ENCODE measurements around the gene LPIN3. TPM values are rescaled to one million over a fixed set of nuclear protein-coding genes. Genes with fewer than 3 reads are reported as not detected.

Gene LPIN3
- total RNA-seq, 1 donor from 2014 or later: 1.6 TPM

DNA sequence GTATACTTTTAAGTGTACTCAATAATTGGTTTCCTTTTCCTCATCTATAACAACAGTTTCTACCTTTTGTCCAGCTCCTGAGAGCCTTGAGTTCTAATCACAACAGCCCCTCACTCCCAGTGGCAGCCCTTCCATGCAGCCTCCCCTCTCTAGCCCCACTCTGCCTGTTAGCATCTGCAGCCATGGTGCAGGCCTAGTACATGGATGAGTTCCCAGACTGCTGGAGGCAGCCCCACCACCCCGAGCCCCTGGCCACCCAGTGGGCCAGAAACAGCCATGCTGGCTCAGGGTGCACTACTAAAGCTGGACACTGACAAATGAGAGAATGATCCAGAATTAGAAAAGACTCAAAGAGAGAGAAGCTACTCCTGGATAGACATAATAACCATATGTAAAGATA lies 9.7 kb upstream of the LPIN3 start:
- H3K9me3 Mint-ChIP-seq: no peaks in the 10 kb centered on the region
- H3K27me3 Mint-ChIP-seq (ENCODE audit: low read depth): peaks cover 3% of the 10 kb centered on the region

GRCh38 chr20:41331731-41332130 lies 8.9 kb upstream of the LPIN3 start:
- Mint-ChIP-seq H3K9me3 (no peaks in the 10 kb centered on the region), H3K36me3 (ENCODE audit: low read depth) (no peaks in the 10 kb centered on the region), H3K4me3 (ENCODE audit: low read depth) (no peak overlapping the region), H3K27me3 (ENCODE audit: low read depth) (peaks cover 3% of the 10 kb centered on the region), H3K4me1 (ENCODE audit: low read depth) (peaks cover 12% of the 10 kb centered on the region), H3K27ac (no peak overlapping the region)
- DNase-seq (ENCODE audit: low spot score): no peak
- intact Hi-C loops (cut with micrococcal nuclease): no loop called here

More for the DNA sequence above, 9.7 kb upstream of the LPIN3 start:
- intact Hi-C loops (cut with micrococcal nuclease): no loop called here
- no peaks in the 10 kb centered on the region for H3K36me3 Mint-ChIP-seq (ENCODE audit: low read depth)
- H3K4me3 Mint-ChIP-seq (ENCODE audit: low read depth): no peak overlapping the region
- DNase-seq (ENCODE audit: low spot score): no peak
- no peak overlapping the region for H3K27ac Mint-ChIP-seq
- H3K4me1 Mint-ChIP-seq (ENCODE audit: low read depth): peaks cover 12% of the 10 kb centered on the region

DNA sequence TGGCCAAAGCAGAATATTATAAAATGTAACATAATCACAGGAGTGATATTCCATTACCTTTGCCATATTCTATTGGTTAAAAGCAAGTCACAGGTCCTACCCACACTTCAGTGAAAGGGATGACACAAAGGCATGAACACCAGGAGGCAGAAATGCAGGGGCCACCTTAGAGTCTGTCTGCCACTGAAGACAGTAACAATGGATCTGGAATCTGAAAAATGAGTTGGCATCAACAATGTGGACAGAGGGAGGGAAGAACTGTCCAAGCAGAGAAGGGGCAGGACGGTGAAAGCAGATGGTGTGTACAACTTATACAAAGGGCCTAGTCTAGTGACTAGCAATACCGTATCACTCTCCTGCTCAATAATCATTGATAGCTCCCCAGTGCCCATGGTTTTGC lies 6.6 kb upstream of the LPIN3 start:
- no peaks in the 10 kb centered on the region for H3K9me3 Mint-ChIP-seq
- intact Hi-C loops (cut with micrococcal nuclease): no loop called here
- H3K4me3 Mint-ChIP-seq (ENCODE audit: low read depth): no peak overlapping the region
- DNase-seq (ENCODE audit: low spot score): no peak
- no peaks in the 10 kb centered on the region for H3K36me3 Mint-ChIP-seq (ENCODE audit: low read depth)
- H3K27ac Mint-ChIP-seq: no peak overlapping the region
- H3K27me3 Mint-ChIP-seq (ENCODE audit: low read depth): peaks cover 7% of the 10 kb centered on the region
- peaks cover 11% of the 10 kb centered on the region for H3K4me1 Mint-ChIP-seq (ENCODE audit: low read depth)

- no peak for DNase-seq (ENCODE audit: low spot score)
- intact Hi-C loops (cut with micrococcal nuclease): no loop called here
- Mint-ChIP-seq H3K27me3 (ENCODE audit: low read depth) (peaks cover 11% of the 10 kb centered on the region), H3K36me3 (ENCODE audit: low read depth) (no peaks in the 10 kb centered on the region), H3K27ac (no peak overlapping the region), H3K4me3 (ENCODE audit: low read depth) (no peak overlapping the region), H3K4me1 (ENCODE audit: low read depth) (peaks cover 8% of the 10 kb centered on the region), H3K9me3 (no peaks in the 10 kb centered on the region)
These were observed 5.9 kb upstream of the LPIN3 start for GRCh38 chr20:41334443-41335421.

- Mint-ChIP-seq H3K27ac (no peak overlapping the region), H3K4me3 (ENCODE audit: low read depth) (no peak overlapping the region)
- intact Hi-C loops (cut with micrococcal nuclease): no loop called here
These were observed 5.0 kb upstream of the LPIN3 start for GRCh38 chr20:41335591-41335990.

GRCh38 chr20:41336711-41337492 lies 3.7 kb upstream of the LPIN3 start:
- Mint-ChIP-seq H3K36me3 (ENCODE audit: low read depth) (no peaks in the 10 kb centered on the region), H3K4me3 (ENCODE audit: low read depth) (no peak overlapping the region), H3K4me1 (ENCODE audit: low read depth) (peaks cover 10% of the 10 kb centered on the region), H3K27me3 (ENCODE audit: low read depth) (peaks cover 11% of the 10 kb centered on the region), H3K9me3 (no peaks in the 10 kb centered on the region), H3K27ac (no peak overlapping the region)
- intact Hi-C loops (cut with micrococcal nuclease): no loop called here
- DNase-seq (ENCODE audit: low spot score): no peak

More at GRCh38 chr20:41335591-41335990, 5.0 kb upstream of the LPIN3 start:
- no peaks in the 10 kb centered on the region for H3K36me3 Mint-ChIP-seq (ENCODE audit: low read depth)
- peaks cover 11% of the 10 kb centered on the region for H3K27me3 Mint-ChIP-seq (ENCODE audit: low read depth)
- H3K4me1 Mint-ChIP-seq (ENCODE audit: low read depth): peaks cover 10% of the 10 kb centered on the region
- no peaks in the 10 kb centered on the region for H3K9me3 Mint-ChIP-seq
- no peak for DNase-seq (ENCODE audit: low spot score)

DNA sequence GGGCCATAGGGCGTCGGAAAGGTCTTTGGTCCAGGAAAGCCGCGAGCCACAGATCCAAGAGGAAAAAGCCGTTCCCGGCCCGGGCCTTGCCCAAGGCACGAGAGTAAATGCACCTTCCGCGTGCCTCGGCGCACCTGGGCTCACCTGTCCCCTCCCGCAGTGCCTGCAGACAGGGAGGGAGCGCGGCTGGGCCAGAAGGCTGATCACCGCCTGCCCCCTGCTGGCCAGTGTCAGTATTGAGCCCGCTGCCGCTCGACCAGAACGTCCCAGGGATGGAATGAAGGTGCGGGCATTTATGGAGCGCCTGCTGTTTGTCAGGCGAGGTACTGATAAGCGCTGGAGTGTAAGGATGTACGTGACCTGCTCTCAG lies 679 bp upstream of the LPIN3 start:
- no peaks in the 10 kb centered on the region for H3K9me3 Mint-ChIP-seq
- peaks cover 10% of the 10 kb centered on the region for H3K4me1 Mint-ChIP-seq (ENCODE audit: low read depth)
- H3K4me3 Mint-ChIP-seq (ENCODE audit: low read depth): peak overlapping the region; percentile 77
- intact Hi-C loops (cut with micrococcal nuclease): loop anchor here (1.0 to 2.0 kb wide), 4 partner anchors 108 to 372 kb away; no protein-coding TSS in a partner anchor
- no peaks in the 10 kb centered on the region for H3K36me3 Mint-ChIP-seq (ENCODE audit: low read depth)
- peak; percentile 77 for DNase-seq (ENCODE audit: low spot score)
- H3K27me3 Mint-ChIP-seq (ENCODE audit: low read depth): peaks cover 8% of the 10 kb centered on the region
- no peak overlapping the region for H3K27ac Mint-ChIP-seq

- peaks cover 10% of the 10 kb centered on the region for H3K4me1 Mint-ChIP-seq (ENCODE audit: low read depth)
- no peaks in the 10 kb centered on the region for H3K36me3 Mint-ChIP-seq (ENCODE audit: low read depth)
- H3K9me3 Mint-ChIP-seq: no peaks in the 10 kb centered on the region
- DNase-seq (ENCODE audit: low spot score): no peak
- H3K27ac Mint-ChIP-seq: no peak overlapping the region
- intact Hi-C loops (cut with micrococcal nuclease): no loop called here
- no peak overlapping the region for H3K4me3 Mint-ChIP-seq (ENCODE audit: low read depth)
- peaks cover 8% of the 10 kb centered on the region for H3K27me3 Mint-ChIP-seq (ENCODE audit: low read depth)
These were observed 2.1 kb downstream of the LPIN3 start for GRCh38 chr20:41342474-41343464.

DNA sequence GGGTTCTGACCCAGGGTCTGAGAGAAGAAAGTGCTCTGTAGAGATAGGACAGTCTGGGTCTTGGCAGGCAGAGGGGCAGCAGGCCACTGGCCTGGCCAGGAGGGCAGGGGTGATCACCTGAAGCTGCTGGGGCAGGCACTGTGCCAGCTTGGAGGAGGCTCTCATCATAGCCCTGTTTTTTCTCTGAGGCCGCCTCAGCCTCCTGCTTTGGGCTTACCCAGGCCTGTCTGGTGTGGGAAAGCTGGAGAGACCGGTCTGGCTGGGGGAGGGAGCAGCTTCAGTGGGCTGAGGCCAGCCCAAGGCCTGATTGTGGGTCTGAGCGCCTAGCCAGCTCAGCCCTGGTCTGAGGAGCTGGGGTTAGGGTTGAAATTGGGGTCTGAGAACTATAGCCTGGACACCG lies 3.9 kb downstream of the LPIN3 start:
- Mint-ChIP-seq H3K4me3 (ENCODE audit: low read depth) (no peak overlapping the region), H3K4me1 (ENCODE audit: low read depth) (peaks cover 9% of the 10 kb centered on the region), H3K27me3 (ENCODE audit: low read depth) (peaks cover 3% of the 10 kb centered on the region), H3K9me3 (no peaks in the 10 kb centered on the region), H3K27ac (no peak overlapping the region), H3K36me3 (ENCODE audit: low read depth) (no peaks in the 10 kb centered on the region)
- DNase-seq (ENCODE audit: low spot score): no peak
- intact Hi-C loops (cut with micrococcal nuclease): no loop called here

DNA sequence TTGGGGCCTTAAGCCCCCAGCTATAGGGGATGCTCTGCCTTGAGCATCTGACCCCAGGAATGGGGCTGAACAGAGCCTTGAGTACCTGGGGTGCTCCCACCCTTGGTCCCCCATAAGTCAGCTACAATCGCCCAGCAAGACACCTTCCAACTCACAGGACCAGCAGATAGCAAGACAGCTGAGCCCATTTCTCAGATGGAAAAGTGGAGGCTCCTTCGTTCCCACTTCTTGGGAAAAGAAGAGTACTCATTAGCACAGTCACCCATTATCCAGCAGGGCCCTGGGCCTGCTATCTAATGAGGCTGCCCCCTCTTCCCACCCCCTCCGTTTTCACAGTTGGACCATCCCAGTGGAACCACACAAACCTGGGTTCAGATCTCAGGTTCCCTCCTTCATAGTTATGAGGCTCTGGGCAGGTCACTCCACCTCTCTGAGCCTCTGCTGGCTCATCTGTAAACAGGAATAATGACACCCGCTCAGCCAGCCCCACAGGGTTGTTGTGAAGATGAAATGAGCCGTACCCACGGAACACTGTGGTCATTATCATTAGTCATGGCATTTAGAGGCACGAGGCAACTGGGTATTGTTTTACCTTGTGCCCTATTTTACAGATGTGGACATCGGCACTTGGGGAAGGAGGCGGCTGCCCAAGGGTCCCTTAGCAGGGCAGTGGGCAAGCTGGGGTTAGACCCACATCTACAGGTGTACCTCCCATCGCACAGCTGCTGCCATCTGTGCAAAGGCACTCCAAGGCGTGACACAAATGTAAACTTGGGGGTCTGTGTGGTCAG lies 4.5 kb downstream of the LPIN3 start:
- no peaks in the 10 kb centered on the region for H3K36me3 Mint-ChIP-seq (ENCODE audit: low read depth)
- no peak overlapping the region for H3K27ac Mint-ChIP-seq
- no peak for DNase-seq (ENCODE audit: low spot score)
- intact Hi-C loops (cut with micrococcal nuclease): no loop called here
- H3K27me3 Mint-ChIP-seq (ENCODE audit: low read depth): no peaks in the 10 kb centered on the region
- H3K9me3 Mint-ChIP-seq: no peaks in the 10 kb centered on the region
- H3K4me3 Mint-ChIP-seq (ENCODE audit: low read depth): no peak overlapping the region
- H3K4me1 Mint-ChIP-seq (ENCODE audit: low read depth): peaks cover 3% of the 10 kb centered on the region

GRCh38 chr20:41345729-41346067 lies 5.1 kb downstream of the LPIN3 start:
- Mint-ChIP-seq H3K4me3 (ENCODE audit: low read depth) (no peak overlapping the region), H3K9me3 (no peaks in the 10 kb centered on the region), H3K27me3 (ENCODE audit: low read depth) (no peaks in the 10 kb centered on the region), H3K4me1 (ENCODE audit: low read depth) (no peaks in the 10 kb centered on the region), H3K27ac (no peak overlapping the region), H3K36me3 (ENCODE audit: low read depth) (no peaks in the 10 kb centered on the region)
- intact Hi-C loops (cut with micrococcal nuclease): no loop called here
- no peak for DNase-seq (ENCODE audit: low spot score)
